Measurements from ENCODE around the gene ZNHIT2. TPM values are rescaled to one million over a fixed set of nuclear protein-coding genes. Genes with fewer than 3 reads are reported as not detected.

Gene ZNHIT2
- total RNA-seq, 1 donor from 2014 or later = 21.3 TPM

DNA sequence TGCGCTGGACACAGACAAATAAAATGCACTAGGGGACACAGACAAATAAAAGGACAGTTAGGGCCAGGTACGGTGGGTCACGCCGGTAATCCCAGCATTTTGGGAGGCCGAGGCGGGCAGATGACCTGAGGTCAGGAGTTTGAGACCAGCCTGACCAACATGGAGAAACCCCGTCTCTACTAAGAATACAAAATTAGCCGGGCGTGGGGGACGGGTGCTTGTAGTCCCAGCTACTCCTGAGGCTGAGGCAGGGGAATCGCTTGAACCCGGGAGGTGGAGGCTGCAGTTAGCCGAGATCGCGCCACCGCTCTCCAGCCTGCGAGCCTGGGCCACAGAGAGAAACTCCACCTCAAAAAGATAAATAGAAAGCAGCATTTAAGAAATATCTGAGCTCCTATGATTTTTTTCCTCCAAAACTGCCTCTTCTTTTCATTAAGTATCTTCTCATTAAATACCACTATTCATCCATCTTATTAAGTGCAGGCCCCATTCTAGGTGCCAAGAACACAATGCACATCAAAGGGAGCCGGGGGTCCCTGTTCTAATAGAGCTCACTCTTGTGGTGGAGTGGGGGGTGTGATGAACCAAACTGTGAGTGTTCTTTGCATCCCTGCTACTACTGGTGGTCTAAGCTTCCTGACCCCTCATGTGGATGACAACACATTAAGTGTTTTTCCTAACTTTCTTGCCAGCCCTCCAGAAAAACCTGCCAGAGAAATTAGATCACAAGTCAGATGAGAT lies 766 bp upstream of the ZNHIT2 start:
- no peak overlapping the region for H3K4me3 ChIP-seq (ENCODE audit: low read depth, low read length)
- no peak for DNase-seq (ENCODE audit: low read depth)
- no peak for TF ChIP-seq CTCF (IDR thresholded peaks at IDR 0.05; ENCODE audit: insufficient read depth, low read length, poor library complexity, severe bottlenecking)
- peaks cover 9% of the 10 kb centered on the region for H3K36me3 ChIP-seq (ENCODE audit: control insufficient read depth, insufficient read depth, low read length)
- H3K27me3 ChIP-seq (ENCODE audit: control insufficient read depth, insufficient read depth, low read length) = no peaks in the 10 kb centered on the region

DNA sequence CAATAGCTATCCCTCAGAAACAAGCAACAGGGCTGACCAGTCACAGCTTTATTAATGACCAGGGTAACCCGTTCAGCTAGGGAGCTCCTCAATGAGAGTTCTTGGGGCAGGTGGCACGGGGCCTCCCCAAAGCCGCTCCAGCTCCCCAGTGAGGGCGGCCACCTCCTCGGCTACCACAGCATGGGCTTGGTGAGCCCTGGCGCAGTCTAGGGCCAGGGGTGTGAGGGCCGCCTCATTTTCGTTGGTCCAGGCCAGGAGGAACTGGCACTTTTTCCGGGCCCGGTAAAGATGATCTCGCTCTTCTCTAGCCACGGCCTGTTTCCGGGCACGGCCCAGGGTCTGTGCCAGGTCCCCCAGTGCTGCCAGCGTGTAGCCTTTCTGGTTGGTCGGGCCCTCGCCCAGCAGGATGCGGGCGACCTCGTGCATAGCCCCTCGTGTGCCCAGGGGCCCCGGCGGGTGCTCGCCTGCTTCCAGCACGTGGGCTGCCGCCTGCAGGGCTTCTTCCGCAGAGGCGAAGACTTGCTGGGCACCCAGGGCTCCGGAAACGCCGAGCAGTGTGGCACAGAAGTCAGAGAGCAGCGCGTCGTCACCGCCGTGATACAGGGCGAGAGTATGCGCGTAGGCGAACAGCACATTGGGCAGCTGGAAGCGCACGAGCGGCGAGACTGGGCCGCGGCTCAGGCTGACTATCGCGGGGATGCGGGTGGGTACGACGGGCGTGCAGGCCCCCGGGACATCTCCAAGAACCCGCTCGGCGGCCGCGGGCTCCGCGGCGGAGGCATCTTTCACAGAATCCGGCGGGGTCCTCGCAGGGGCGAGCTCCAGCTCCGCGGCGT lies 913 bp downstream of the ZNHIT2 start:
- Histone ChIP-seq H3K27me3 (ENCODE audit: control insufficient read depth, insufficient read depth, low read length) (no peaks in the 10 kb centered on the region), H3K4me3 (ENCODE audit: low read depth, low read length) (peak overlapping the region; percentile 96), H3K36me3 (ENCODE audit: control insufficient read depth, insufficient read depth, low read length) (peaks cover 9% of the 10 kb centered on the region)
- no peak for TF ChIP-seq CTCF (IDR thresholded peaks at IDR 0.05; ENCODE audit: insufficient read depth, low read length, poor library complexity, severe bottlenecking)
- DNase-seq (ENCODE audit: low read depth) = no peak

DNA sequence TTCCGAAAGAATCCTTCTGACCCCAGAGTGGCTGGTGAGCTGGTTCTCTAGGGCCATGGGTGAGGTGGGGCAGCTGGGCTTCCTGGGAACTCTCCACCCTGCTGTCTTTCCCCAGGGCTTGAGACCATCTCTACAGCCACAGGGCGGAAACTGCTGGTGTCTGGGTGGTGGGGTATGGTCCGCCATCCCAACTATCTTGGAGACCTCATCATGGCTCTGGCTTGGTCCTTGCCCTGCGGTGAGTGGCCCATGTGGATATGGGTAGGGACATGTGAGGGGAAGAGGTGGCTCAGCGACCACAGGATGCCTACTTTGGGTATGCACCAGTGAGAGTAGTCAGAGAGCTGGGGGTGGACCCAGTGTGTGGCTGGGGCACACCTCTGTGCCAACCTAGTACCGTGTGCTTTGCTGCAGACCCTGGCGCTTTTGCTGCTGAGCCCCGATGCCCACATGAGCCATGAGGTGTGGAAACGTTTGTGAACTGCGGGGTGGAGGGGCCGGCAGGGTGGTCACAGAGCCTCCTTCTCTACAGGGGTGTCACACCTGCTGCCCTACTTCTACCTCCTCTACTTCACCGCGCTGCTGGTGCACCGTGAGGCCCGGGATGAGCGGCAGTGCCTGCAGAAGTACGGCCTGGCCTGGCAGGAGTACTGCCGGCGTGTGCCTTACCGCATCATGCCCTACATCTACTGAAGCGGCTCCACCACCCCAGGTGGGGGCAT lies 2.0 kb downstream of the ZNHIT2 start:
- Histone ChIP-seq H3K36me3 (ENCODE audit: control insufficient read depth, insufficient read depth, low read length) (peaks cover 6% of the 10 kb centered on the region), H3K4me3 (ENCODE audit: low read depth, low read length) (no peak overlapping the region), H3K27me3 (ENCODE audit: control insufficient read depth, insufficient read depth, low read length) (no peaks in the 10 kb centered on the region)
- no peak for DNase-seq (ENCODE audit: low read depth)
- no peak for TF ChIP-seq CTCF (IDR thresholded peaks at IDR 0.05; ENCODE audit: insufficient read depth, low read length, poor library complexity, severe bottlenecking)

- TF ChIP-seq CTCF (IDR thresholded peaks at IDR 0.05; ENCODE audit: insufficient read depth, low read length, poor library complexity, severe bottlenecking) = no peak
- H3K4me3 ChIP-seq (ENCODE audit: low read depth, low read length) = no peak overlapping the region
- H3K36me3 ChIP-seq (ENCODE audit: control insufficient read depth, insufficient read depth, low read length) = peaks cover 5% of the 10 kb centered on the region
- H3K27me3 ChIP-seq (ENCODE audit: control insufficient read depth, insufficient read depth, low read length) = no peaks in the 10 kb centered on the region
- no peak for DNase-seq (ENCODE audit: low read depth)
Measured at GRCh38 chr11:65114538-65115171, 2.8 kb downstream of the ZNHIT2 start.

- H3K36me3 ChIP-seq (ENCODE audit: control insufficient read depth, insufficient read depth, low read length) = peaks cover 6% of the 10 kb centered on the region
- DNase-seq (ENCODE audit: low read depth) = no peak
- no peak overlapping the region for H3K4me3 ChIP-seq (ENCODE audit: low read depth, low read length)
- TF ChIP-seq CTCF (IDR thresholded peaks at IDR 0.05; ENCODE audit: insufficient read depth, low read length, poor library complexity, severe bottlenecking) = no peak
- no peaks in the 10 kb centered on the region for H3K27me3 ChIP-seq (ENCODE audit: control insufficient read depth, insufficient read depth, low read length)
Measured at GRCh38 chr11:65113839-65114238, 3.7 kb downstream of the ZNHIT2 start.
